Vagina (tissue), 2 donors: ENCODE measurements around the gene HCN4.

Experiments used
- CTCF ChIP-seq, 3 experiments: fragments of 450-650 bp in 2 of 3; fragments of 200-600 bp in 1 of 3; sonication (generic) in 1 of 3; IDR thresholded peaks; one replicate each; pipeline ENCODE4 v1.5.1; 2017 to 2019; ENCODE audit warnings: antibody characterized with exemption in 3 of 3, mild to moderate bottlenecking in 2 of 3, moderate library complexity in 2 of 3
- POLR2AphosphoS5 ChIP-seq, 2 donors: sonication (generic); formaldehyde crosslinking; IDR thresholded peaks; one replicate each; pipeline ENCODE4 v1.9.0; 2017; ENCODE audit warnings: antibody characterized with exemption in 2 of 2, mild to moderate bottlenecking in 2 of 2, low read depth in 1 of 2; ENCODE audit not compliant: insufficient read depth in 1 of 2

GRCh38 chr15:73328981-73329380, 39.8 kb downstream of the HCN4 start:
- no peak for TF ChIP-seq CTCF (IDR thresholded peaks at IDR 0.05)
- no peak for TF ChIP-seq POLR2AphosphoS5 (IDR thresholded peaks at IDR 0.05; ENCODE audit: insufficient read depth in 1 of 2, low read depth in 1 of 2)
